Stimulated activated CD4-positive, alpha-beta T cell treated with anti-CD3 and anti-CD28 coated beads, Interleukin-2, amount 100 ng/mL, for 4 hours (primary cell): ENCODE data around the gene RAPGEF3.

Source experiments
- DNase-seq: peaks from one replicate; pipeline ENCODE4 v3.0.0-alpha.2; 2020; ENCODE audit warnings: low read depth

RAPGEF3 gene

GRCh38 chr12:47757364-47757839, 1.3 kb downstream of the RAPGEF3 start:
- DNase-seq, result no peak

- no peak for DNase-seq
Measured at GRCh38 chr12:47755655-47756562, 2.8 kb downstream of the RAPGEF3 start.

GRCh38 chr12:47754881-47755280, 3.8 kb downstream of the RAPGEF3 start:
- DNase-seq, result no peak

- DNase-seq, result no peak
Measured at GRCh38 chr12:47754126-47754525, 4.6 kb downstream of the RAPGEF3 start.

- DNase-seq, result no peak
Measured at GRCh38 chr12:47753021-47754001, 5.4 kb downstream of the RAPGEF3 start.

GRCh38 chr12:47752552-47752951, 6.1 kb downstream of the RAPGEF3 start:
- no peak for DNase-seq

- no peak for DNase-seq
Measured at GRCh38 chr12:47752121-47752520, 6.6 kb downstream of the RAPGEF3 start.

- DNase-seq, result no peak
Measured at GRCh38 chr12:47751561-47751960, 7.1 kb downstream of the RAPGEF3 start.

GRCh38 chr12:47750916-47751470, 7.7 kb downstream of the RAPGEF3 start:
- no peak for DNase-seq

- DNase-seq, result no peak
Measured at GRCh38 chr12:47750229-47750798, 8.4 kb downstream of the RAPGEF3 start.

- no peak for DNase-seq
Measured at GRCh38 chr12:47748899-47749298, 9.8 kb downstream of the RAPGEF3 start.

- no peak for DNase-seq
Measured at GRCh38 chr12:47748507-47748828, 10.2 kb downstream of the RAPGEF3 start.

GRCh38 chr12:47747596-47748506, 10.8 kb downstream of the RAPGEF3 start:
- no peak for DNase-seq

- no peak for DNase-seq
Measured at GRCh38 chr12:47747126-47747525, 11.6 kb downstream of the RAPGEF3 start.

- no peak for DNase-seq
Measured at GRCh38 chr12:47746523-47746922, 12.2 kb downstream of the RAPGEF3 start.

- no peak for DNase-seq
Measured at GRCh38 chr12:47746073-47746472, 12.6 kb downstream of the RAPGEF3 start.

GRCh38 chr12:47745485-47746041, 13.1 kb downstream of the RAPGEF3 start:
- DNase-seq, result no peak

- DNase-seq, result no peak
Measured at GRCh38 chr12:47744778-47745436, 13.8 kb downstream of the RAPGEF3 start.

- peak; percentile 57 for DNase-seq
Measured at GRCh38 chr12:47744005-47744651, 14.6 kb downstream of the RAPGEF3 start.
